ENCODE measurements around the gene REXO1.

The REXO1 gene

DNA sequence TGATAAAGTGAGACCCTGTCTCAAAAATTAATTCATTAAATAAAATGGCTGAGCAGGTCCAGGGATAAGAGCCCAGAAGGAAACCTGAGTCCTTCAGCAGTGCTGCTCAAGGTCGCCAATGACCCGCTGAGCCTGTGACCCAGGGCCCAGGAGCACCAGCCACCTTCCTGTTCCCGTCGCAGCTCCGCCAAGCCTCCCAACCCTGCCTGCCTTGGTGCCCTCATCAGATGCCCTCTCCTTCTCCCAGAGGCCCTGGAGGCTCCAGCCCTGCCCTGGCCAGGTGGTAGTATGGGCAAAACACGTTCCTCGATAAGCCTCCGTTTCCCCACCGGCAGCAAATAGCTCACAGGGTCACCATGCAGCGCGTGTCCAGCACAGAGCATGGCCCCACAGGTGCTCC lies 2.6 kb downstream of the REXO1 start:
- peaks cover 5% of the 10 kb centered on the region for H3K4me1 ChIP-seq (ENCODE audit: control insufficient read depth, insufficient read depth, low read length, unreplicated experiment)
- H3K27me3 ChIP-seq (ENCODE audit: insufficient read depth, low read length): no peaks in the 10 kb centered on the region
- H2AFZ ChIP-seq (ENCODE audit: low read length, unreplicated experiment): no peak overlapping the region
- no peak overlapping the region for H3K27ac ChIP-seq (ENCODE audit: low read depth, low read length)
- no peak overlapping the region for H3K4me3 ChIP-seq (ENCODE audit: low read depth, low read length)
- no peaks in the 10 kb centered on the region for H3K36me3 ChIP-seq (ENCODE audit: insufficient read depth, low read length)
- peaks cover 68% of the 10 kb centered on the region for H3K79me2 ChIP-seq (ENCODE audit: control insufficient read depth, insufficient read depth, low read length, unreplicated experiment)

DNA sequence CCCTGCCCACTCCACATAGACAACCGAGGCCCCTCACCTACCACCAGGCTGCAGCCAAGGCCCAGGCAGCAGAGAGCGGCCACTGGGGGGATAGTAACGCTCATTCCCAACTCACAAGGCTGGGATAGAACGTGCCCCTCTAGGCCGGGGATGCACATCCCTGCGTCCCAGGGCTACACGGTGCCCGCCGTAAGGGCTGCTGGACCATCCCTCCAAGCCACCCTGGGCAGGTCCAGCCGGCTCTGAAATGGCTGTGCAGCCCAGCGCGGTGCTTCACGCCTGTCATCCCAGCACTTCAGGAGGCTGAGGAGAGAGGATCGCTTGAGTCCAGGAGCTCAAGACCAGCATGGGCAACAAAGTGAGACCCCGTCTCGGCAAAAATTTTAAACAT lies 3.2 kb downstream of the REXO1 start:
- Histone ChIP-seq H2AFZ (ENCODE audit: low read length, unreplicated experiment) (no peak overlapping the region), H3K27ac (ENCODE audit: low read depth, low read length) (no peak overlapping the region), H3K27me3 (ENCODE audit: insufficient read depth, low read length) (no peaks in the 10 kb centered on the region), H3K4me3 (ENCODE audit: low read depth, low read length) (no peak overlapping the region), H3K36me3 (ENCODE audit: insufficient read depth, low read length) (no peaks in the 10 kb centered on the region), H3K4me1 (ENCODE audit: control insufficient read depth, insufficient read depth, low read length, unreplicated experiment) (peaks cover 5% of the 10 kb centered on the region), H3K79me2 (ENCODE audit: control insufficient read depth, insufficient read depth, low read length, unreplicated experiment) (peaks cover 71% of the 10 kb centered on the region)

DNA sequence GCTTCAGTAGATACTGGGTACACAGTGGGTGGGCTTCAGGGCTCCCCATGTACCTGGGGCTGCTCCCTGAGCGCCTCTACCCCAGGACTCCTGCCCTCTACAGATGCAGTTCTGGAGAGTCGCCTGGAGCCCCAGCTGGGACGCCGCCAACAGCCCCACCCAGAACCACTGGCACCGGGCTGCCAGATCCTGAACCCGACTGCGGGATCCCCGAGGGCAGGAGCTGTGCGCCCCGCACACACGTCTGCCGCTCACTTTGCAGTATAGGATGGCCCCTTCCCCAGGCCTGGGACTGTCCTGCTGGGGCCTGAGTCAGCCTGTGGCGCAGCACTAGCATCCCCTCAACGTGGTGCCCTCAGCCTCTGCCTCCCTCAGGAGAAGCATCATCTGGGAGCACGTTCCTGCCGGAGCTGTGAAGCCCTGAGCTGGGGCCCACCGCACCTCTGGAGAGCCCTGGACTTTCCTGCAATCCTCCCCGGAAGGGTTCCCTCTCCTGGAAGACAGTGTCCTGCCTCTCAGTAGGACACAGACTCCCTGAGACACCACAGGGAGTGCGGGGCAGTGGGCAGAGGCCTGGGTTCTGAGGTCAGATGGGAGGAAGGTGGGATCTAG lies 3.7 kb downstream of the REXO1 start:
- Histone ChIP-seq H3K27ac (ENCODE audit: low read depth, low read length) (no peak overlapping the region), H3K79me2 (ENCODE audit: control insufficient read depth, insufficient read depth, low read length, unreplicated experiment) (peaks cover 76% of the 10 kb centered on the region), H2AFZ (ENCODE audit: low read length, unreplicated experiment) (no peak overlapping the region), H3K27me3 (ENCODE audit: insufficient read depth, low read length) (no peaks in the 10 kb centered on the region), H3K4me1 (ENCODE audit: control insufficient read depth, insufficient read depth, low read length, unreplicated experiment) (peaks cover 5% of the 10 kb centered on the region), H3K36me3 (ENCODE audit: insufficient read depth, low read length) (no peaks in the 10 kb centered on the region), H3K4me3 (ENCODE audit: low read depth, low read length) (no peak overlapping the region)

DNA sequence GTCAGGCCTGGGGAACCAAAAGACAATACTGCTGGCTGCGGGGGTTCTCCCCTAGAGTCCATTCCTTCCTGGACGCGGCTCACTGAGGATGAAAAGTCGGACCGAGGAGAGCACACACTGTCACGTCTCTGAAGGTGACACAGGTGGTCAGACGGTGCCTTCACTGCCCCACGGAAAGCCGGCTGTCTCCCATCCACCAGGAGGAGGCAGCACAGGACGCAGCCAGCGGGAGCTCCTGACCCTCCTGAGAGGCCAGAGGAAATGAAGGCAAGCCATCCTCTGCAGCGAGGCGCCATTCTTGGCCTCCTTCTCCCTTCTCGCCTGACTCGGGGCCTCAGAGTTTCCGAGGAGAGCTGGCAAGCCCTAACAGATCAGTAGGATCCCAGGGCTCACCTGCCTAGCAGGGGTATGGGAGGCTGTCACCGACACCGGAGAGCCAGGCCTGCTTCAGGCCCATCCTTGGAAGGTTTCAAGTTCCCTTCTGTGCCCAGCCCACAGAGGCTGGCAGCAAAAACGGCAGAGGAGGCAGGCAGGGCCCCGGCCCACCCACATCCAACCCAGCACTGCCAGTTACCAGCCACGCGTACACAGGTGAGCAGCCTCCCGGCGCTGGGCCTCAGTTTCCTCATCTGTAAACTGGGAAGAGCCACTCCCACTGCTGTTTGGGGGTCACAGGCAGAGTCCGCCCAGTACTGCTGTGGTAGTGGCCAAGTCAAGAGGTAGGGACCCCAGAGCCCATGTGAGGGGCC lies 4.5 kb downstream of the REXO1 start:
- H3K36me3 ChIP-seq (ENCODE audit: insufficient read depth, low read length): no peaks in the 10 kb centered on the region
- H3K27ac ChIP-seq (ENCODE audit: low read depth, low read length): no peak overlapping the region
- no peaks in the 10 kb centered on the region for H3K27me3 ChIP-seq (ENCODE audit: insufficient read depth, low read length)
- H2AFZ ChIP-seq (ENCODE audit: low read length, unreplicated experiment): no peak overlapping the region
- peaks cover 78% of the 10 kb centered on the region for H3K79me2 ChIP-seq (ENCODE audit: control insufficient read depth, insufficient read depth, low read length, unreplicated experiment)
- peaks cover 5% of the 10 kb centered on the region for H3K4me1 ChIP-seq (ENCODE audit: control insufficient read depth, insufficient read depth, low read length, unreplicated experiment)
- H3K4me3 ChIP-seq (ENCODE audit: low read depth, low read length): no peak overlapping the region

DNA sequence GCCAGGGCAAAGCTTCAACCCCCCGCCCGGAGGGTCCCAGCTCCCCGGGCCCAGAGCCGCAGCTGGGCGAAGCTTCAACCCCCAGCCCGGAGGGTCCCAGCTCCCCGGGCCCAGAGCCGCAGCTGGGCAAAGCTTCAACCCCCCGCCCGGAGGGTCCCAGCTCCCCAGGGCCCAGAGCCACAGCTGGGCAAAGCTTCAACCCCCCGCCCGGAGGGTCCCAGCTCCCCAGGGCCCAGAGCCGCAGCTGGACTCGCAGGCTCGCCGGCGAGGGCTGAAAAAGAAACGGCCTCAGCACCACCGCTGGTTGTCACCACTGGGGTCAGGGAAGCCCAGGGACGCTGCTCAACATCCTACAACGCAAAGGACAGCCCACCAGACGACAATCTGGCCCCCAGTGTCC lies 5.2 kb downstream of the REXO1 start:
- H3K36me3 ChIP-seq (ENCODE audit: insufficient read depth, low read length): no peaks in the 10 kb centered on the region
- H3K79me2 ChIP-seq (ENCODE audit: control insufficient read depth, insufficient read depth, low read length, unreplicated experiment): peaks cover 77% of the 10 kb centered on the region
- no peak overlapping the region for H3K4me3 ChIP-seq (ENCODE audit: low read depth, low read length)
- no peaks in the 10 kb centered on the region for H3K27me3 ChIP-seq (ENCODE audit: insufficient read depth, low read length)
- H3K4me1 ChIP-seq (ENCODE audit: control insufficient read depth, insufficient read depth, low read length, unreplicated experiment): peaks cover 5% of the 10 kb centered on the region
- H3K27ac ChIP-seq (ENCODE audit: low read depth, low read length): no peak overlapping the region
- H2AFZ ChIP-seq (ENCODE audit: low read length, unreplicated experiment): no peak overlapping the region

DNA sequence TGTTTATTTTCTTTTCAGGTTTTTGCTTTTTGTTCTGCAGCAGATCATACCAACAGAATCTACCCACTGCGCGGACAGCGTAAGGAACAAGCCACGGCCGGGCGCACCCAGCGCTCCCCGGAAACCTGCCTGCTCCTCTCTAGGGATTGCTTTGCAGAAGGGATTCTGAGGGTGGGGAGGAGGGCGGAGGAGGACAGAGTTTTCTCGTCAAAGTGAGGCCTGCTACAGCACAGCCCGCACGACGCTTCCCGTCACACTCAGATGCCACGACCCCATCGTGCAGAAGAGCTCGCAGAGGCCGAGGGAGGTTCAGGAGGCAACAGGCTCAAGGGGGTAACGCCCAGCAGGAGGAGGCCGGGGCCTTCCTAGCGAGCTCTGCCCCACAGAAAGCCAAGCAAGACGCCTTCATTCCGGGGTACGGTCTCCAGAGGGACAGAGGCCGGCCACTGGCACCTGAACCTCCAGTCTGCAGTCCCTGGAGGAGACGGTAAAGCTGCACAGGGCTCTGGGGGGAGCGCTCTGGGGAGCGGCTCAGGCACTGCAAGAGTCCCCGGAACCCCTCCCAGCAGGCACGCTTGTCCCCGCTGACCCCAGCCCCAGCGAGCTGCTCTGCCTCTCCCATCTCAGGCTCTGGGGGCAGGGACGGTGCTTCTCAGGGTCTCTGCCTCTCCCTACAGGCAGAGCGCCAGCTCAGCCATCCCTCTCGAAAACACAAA lies 6.9 kb downstream of the REXO1 start:
- Histone ChIP-seq H3K27ac (ENCODE audit: low read depth, low read length) (no peak overlapping the region), H3K79me2 (ENCODE audit: control insufficient read depth, insufficient read depth, low read length, unreplicated experiment) (peaks cover 70% of the 10 kb centered on the region), H3K36me3 (ENCODE audit: insufficient read depth, low read length) (no peaks in the 10 kb centered on the region), H2AFZ (ENCODE audit: low read length, unreplicated experiment) (no peak overlapping the region), H3K4me1 (ENCODE audit: control insufficient read depth, insufficient read depth, low read length, unreplicated experiment) (no peaks in the 10 kb centered on the region), H3K4me3 (ENCODE audit: low read depth, low read length) (no peak overlapping the region), H3K27me3 (ENCODE audit: insufficient read depth, low read length) (no peaks in the 10 kb centered on the region)

DNA sequence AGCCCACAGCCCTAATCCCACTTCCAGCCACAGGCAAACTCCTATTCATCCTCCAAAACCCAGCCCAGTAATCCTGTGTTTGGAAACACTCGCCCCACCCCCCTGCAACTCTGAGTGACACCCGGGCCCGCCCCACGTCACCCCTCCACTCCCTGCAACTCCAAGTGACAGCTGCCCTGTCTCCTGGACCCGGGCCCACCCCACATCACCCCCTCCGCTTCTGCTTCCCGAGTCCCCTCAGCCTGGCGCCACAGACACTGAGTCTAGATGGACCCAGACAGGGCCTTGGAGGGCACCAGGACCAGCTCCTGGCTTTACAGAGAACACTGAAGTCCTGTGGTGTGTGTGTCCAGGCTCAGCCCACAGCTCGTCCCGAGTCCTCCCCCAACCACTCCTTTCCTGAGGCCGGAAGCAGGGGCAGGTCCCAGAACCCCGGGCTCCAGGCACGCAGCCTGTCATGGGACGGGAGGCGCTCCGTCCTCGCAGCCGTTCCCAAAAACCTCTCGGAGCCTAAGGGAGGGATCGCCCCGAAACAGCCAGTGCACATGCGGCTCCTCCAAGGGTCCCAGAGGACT lies 7.7 kb downstream of the REXO1 start:
- peaks cover 69% of the 10 kb centered on the region for H3K79me2 ChIP-seq (ENCODE audit: control insufficient read depth, insufficient read depth, low read length, unreplicated experiment)
- no peaks in the 10 kb centered on the region for H3K36me3 ChIP-seq (ENCODE audit: insufficient read depth, low read length)
- no peak overlapping the region for H3K4me3 ChIP-seq (ENCODE audit: low read depth, low read length)
- H2AFZ ChIP-seq (ENCODE audit: low read length, unreplicated experiment): no peak overlapping the region
- no peak overlapping the region for H3K27ac ChIP-seq (ENCODE audit: low read depth, low read length)
- H3K4me1 ChIP-seq (ENCODE audit: control insufficient read depth, insufficient read depth, low read length, unreplicated experiment): no peaks in the 10 kb centered on the region
- no peaks in the 10 kb centered on the region for H3K27me3 ChIP-seq (ENCODE audit: insufficient read depth, low read length)

DNA sequence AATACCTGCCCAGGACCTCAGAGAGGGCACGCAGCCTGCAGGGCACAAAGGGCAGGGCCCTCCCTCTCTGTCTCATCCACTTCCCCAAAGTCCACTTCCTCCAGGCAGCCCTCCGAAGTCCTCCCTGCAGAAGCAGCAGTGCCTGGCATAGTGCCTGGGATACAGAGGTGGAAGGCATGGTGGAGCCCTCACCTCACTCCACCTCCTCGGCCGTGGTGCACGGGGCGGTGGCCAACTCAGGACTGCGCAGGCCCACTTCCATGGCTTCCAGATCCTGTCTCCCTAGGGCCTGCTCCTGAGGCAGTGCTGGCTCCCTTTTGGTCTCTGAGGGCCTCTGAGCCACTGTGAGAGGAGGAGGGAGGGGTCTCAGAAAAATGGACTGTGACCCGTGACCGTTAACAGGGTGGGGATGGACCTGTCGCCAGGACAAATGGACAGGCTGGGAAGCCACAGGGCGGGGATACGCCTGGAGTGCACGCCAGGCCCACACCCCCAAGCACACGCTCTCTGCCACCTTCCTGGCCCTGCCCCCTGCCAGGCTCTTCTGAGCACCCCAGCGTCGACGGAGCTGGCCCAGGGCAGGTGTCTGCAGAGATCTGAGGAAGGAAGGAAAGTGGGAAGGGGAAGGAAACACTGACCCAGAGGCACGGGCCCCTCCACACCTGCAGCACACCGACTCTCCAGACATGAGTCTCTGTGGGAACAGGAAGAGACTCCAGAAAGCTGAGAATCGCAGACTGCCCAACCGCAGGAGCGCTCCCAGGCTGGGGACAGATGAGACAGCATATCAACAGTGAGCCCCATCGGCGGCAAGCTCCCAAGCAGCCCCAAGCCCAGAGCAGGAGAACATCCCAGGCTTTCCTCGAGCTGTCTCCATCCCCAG lies 8.4 kb downstream of the REXO1 start:
- H3K27me3 ChIP-seq (ENCODE audit: insufficient read depth, low read length): no peaks in the 10 kb centered on the region
- H3K4me1 ChIP-seq (ENCODE audit: control insufficient read depth, insufficient read depth, low read length, unreplicated experiment): no peaks in the 10 kb centered on the region
- H3K79me2 ChIP-seq (ENCODE audit: control insufficient read depth, insufficient read depth, low read length, unreplicated experiment): peaks cover 68% of the 10 kb centered on the region
- H3K27ac ChIP-seq (ENCODE audit: low read depth, low read length): no peak overlapping the region
- H3K36me3 ChIP-seq (ENCODE audit: insufficient read depth, low read length): no peaks in the 10 kb centered on the region
- no peak overlapping the region for H2AFZ ChIP-seq (ENCODE audit: low read length, unreplicated experiment)
- H3K4me3 ChIP-seq (ENCODE audit: low read depth, low read length): no peak overlapping the region

DNA sequence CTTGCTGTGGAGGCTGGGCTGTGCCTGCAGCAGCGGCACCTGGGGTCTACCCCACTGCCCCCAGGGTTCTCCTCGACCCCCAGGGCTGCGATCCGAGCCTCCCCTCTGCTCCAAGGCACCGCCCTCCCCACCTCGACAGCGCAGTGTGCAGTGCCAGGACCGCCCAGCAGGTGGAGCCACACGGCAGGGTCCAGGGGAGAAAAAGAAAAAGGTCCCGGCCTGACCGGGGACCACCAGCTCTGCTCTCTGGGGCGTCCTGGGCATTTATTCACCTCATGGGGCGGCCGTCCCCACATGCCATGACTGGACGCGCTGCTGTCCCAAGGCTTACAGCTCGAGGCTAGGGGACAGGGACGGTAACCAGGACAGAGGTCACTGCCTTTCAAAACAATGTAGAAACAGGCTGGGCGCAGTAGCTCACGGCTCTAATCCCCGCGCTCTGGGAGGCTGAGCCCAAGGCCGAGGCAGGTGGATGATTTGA lies 10.6 kb downstream of the REXO1 start:
- H2AFZ ChIP-seq (ENCODE audit: low read length, unreplicated experiment): no peak overlapping the region
- H3K79me2 ChIP-seq (ENCODE audit: control insufficient read depth, insufficient read depth, low read length, unreplicated experiment): peaks cover 57% of the 10 kb centered on the region
- no peak overlapping the region for H3K27ac ChIP-seq (ENCODE audit: low read depth, low read length)
- no peaks in the 10 kb centered on the region for H3K4me1 ChIP-seq (ENCODE audit: control insufficient read depth, insufficient read depth, low read length, unreplicated experiment)
- no peaks in the 10 kb centered on the region for H3K27me3 ChIP-seq (ENCODE audit: insufficient read depth, low read length)
- no peaks in the 10 kb centered on the region for H3K36me3 ChIP-seq (ENCODE audit: insufficient read depth, low read length)
- H3K4me3 ChIP-seq (ENCODE audit: low read depth, low read length): no peak overlapping the region

DNA sequence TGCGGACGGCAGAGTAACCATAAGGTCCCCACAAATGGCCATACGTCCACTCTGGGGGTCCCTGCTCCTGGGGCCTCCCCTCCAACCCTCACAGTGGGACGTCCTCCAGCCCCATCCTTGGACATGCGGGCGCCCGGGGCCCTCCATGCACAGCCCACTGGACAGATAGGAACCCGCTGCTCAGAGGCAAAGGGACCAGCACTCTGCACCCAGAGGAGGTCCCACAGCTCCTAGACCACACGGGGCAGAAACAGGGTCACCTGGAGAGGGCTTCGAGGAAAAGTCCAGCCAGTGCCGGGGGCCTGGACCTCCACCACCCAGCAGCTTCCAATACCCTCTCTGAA lies 11.1 kb downstream of the REXO1 start:
- H3K4me1 ChIP-seq (ENCODE audit: control insufficient read depth, insufficient read depth, low read length, unreplicated experiment): no peaks in the 10 kb centered on the region
- peaks cover 53% of the 10 kb centered on the region for H3K79me2 ChIP-seq (ENCODE audit: control insufficient read depth, insufficient read depth, low read length, unreplicated experiment)
- H2AFZ ChIP-seq (ENCODE audit: low read length, unreplicated experiment): no peak overlapping the region
- H3K27ac ChIP-seq (ENCODE audit: low read depth, low read length): no peak overlapping the region
- no peak overlapping the region for H3K4me3 ChIP-seq (ENCODE audit: low read depth, low read length)
- no peaks in the 10 kb centered on the region for H3K36me3 ChIP-seq (ENCODE audit: insufficient read depth, low read length)
- no peaks in the 10 kb centered on the region for H3K27me3 ChIP-seq (ENCODE audit: insufficient read depth, low read length)
